GM12891 (cell line): ENCODE measurements around the gene TULP1.

ENCODE experiments used
- POLR2A ChIP-seq: IDR thresholded peaks from 2 replicates; pipeline ENCODE4 v1.6.1; 2011; ENCODE audit warnings: low read depth, low read length, control low read depth
- POLR2AphosphoS5 ChIP-seq: IDR thresholded peaks from 2 replicates; pipeline ENCODE4 v1.6.1; 2011; ENCODE audit warnings: low read depth, low read length, control low read depth
- POU2F2 ChIP-seq: IDR thresholded peaks from 2 replicates; pipeline ENCODE4 v1.6.1; 2011; ENCODE audit warnings: low read depth, mild to moderate bottlenecking, control low read depth, low read length, moderate library complexity
- SPI1 ChIP-seq: IDR thresholded peaks from 2 replicates; pipeline ENCODE4 v1.6.1; 2011; ENCODE audit warnings: low read depth, low read length, control low read depth
- TAF1 ChIP-seq: IDR thresholded peaks from 2 replicates; pipeline ENCODE4 v1.6.1; 2011; ENCODE audit warnings: low read depth, low read length, control low read depth

DNA sequence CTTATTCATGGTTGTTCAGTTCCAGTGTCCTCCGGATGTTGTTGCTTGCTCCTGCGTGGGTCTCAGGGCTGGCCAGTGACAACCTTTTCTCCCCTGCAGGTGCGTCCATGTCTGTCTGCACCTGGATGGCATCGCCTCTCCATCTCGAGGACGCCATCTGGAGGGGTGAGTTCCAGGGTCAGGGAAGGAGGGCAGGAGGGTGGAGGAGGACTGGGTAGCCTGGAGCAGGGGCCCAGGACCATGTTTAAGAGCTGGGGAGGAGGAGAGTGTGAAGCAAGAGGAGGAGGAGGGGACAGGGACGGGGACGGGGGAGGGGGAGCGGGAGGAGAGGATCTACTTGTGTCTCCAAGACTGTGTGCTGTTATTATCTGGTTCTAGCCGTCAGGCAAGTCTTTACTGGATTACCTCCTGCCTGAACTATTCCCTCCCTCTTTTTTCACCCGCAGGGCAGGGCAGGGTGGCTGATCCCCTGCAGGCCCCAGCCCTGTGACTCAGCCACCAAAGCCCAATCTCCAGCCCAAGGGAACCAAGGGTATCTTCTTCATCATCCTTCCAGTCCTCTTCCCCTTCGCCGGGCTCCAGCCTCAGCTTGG is 32.2 kb upstream of the TULP1 start:
- TF ChIP-seq POLR2A (no peak), TAF1 (no peak), POLR2AphosphoS5 (no peak), POU2F2 (no peak), SPI1 (no peak)
